Left forelimb (tissue), 1 donor: ENCODE measurements around the gene TMEM30A.
A peak's percentile ranks its signal among the peaks of the same experiment; 100 is the strongest.

Source experiments
- DNase-seq: peaks from one replicate; pipeline ENCODE4 v3.0.0-alpha.2; 2018; ENCODE audit warnings: low spot score

Gene TMEM30A

DNA sequence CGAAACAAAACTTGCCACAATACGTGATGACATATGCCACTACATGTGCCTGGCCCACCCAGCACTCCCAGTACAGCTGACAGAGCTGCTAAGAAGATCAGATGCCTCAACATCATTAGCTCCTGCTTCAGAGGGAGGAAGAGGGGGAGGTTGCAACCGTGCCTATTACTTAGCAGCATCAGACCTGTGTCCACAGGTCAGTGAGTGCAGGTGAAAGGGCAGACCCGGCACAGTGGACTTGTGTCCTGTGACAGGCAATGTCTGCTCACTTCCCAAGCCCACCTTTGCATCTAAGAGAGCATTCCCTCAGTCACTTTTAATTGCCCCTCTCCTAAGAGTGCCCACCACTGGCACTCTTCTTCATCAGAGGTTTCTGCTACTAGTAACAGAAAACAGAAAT is 69.3 kb downstream of the TMEM30A start:
- no peak for DNase-seq

DNA sequence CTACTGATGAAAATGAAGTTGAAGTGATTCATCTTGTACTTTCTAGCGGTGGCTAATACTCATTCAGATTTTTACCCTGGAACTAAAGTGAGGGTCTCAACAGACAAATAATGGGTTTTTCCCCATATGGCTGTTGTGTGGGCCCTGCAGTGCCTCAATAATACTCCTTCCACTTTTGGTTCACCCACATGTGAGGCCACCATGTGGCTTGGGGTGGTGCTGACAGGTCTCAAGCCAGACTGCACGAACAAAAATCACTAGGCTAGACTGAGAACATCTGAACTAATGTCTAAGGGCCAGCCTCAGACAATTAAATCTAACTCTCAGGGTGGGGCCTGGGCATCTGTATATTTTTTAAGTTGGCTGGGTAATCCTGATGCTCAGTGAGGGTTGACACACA is 70.9 kb downstream of the TMEM30A start:
- no peak for DNase-seq

DNA sequence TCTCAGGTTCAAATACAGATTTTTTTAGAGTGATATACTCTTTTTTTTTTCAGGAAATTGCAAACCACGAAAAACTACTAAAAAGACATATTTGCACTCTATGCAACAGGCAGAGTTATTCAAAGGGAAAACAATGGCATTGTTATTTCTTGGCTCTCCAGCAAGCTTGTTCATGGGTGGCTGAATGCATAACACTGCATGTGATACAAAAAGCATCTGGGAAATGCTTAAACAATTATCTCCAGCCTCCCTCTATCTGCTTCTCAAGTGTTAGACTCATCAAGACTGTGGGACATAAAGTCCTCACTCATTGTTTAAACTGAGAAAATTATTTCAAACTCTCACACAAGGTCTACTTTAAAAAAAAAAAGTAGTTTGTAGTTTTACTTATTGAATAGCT is 71.5 kb downstream of the TMEM30A start:
- DNase-seq: no peak

DNA sequence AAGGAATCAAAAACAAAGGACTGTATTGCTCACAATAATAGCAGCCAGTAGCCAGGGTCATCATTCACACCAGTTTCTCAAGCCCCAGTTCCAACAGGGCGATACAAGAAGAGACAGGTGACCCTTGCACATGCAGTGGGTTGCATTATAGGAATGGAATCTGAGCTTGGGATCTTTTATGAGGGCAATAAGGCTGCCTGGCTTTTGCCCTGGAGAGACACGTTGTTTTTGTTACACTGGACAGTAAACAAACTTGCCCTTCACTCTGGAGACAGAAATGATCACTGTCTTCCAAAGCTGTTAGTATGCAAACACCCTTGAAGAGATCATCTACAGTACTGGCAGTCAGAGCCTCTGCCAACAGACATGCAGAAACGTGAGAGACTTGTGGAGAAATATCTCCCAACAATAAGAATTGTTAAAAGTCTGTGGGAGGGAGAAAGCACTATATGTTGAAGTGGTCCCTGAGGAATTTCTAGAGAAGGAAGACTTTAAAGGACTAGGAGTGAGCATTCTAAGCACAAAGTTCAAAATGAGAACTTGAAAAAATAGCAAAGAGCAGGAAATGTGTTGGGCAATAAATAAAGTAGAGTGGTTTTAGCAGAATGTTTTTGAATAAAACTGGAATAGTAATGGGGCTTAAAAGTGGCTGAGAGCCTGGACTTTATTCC is 72.5 kb downstream of the TMEM30A start:
- no peak for DNase-seq

DNA sequence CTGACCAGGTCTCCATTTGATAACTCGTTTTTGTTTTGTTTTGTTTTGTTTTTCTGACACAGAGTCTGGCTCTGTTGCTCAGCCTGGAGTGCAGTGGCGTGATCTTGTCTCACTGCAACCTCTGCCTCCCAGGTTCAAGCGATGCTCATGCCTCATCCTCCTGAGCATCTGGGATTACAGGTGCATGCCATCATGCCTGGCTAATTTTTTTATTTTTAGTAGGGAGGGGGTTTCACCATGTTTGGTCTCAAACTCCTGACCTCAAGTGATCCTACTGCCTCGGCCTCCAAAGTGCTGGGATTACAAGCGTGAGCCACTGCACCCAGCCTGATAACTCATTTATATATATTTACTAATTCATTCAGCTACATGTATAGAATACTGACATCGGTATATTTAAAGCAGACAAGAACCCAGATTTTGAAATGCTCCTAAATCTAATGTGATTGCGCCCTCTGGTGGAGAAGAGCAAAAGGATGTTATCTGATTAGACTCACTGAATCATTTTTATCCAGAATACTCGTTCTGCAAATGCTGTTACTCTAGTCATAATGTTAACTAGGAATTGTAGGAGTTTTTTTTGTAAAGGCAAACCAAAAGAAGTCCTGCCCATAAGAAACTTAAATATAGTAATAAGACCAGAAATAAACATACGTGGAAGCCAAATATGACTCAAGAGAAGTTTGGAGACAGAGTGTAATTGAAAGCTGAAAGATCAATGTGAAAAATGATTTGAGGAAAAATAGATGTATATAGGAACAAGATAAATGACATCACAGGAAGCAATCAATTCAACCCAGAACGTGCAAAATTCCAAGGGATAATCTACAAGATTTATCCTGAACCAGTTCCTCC is 73.5 kb downstream of the TMEM30A start:
- no peak for DNase-seq

DNA sequence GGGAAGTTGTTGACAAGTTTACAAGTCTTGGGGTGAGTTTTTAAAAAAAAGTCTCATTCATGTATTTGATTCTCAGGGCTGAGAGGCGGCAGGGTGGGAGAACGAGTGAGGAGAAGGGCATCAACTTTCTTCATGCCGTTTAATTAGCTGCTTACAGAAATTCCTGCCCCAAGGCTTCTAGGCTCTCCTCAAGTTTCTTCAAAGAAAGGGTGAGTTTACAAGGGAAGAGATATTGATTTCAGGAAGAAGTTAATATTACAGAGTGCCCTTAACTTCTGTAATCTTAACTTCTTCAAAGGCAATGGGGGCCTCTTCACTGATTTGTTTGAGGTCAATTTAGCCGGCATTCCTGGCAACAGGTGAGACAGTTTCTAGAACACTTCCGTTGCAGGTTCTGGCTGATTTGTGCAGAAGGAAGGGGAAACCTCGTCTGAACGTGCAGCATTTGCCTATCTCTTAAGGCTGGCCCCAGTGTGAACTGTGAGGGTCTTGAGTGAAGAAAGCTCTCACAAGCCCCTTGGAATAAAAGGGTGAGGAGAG is 75.3 kb downstream of the TMEM30A start:
- no peak for DNase-seq

DNA sequence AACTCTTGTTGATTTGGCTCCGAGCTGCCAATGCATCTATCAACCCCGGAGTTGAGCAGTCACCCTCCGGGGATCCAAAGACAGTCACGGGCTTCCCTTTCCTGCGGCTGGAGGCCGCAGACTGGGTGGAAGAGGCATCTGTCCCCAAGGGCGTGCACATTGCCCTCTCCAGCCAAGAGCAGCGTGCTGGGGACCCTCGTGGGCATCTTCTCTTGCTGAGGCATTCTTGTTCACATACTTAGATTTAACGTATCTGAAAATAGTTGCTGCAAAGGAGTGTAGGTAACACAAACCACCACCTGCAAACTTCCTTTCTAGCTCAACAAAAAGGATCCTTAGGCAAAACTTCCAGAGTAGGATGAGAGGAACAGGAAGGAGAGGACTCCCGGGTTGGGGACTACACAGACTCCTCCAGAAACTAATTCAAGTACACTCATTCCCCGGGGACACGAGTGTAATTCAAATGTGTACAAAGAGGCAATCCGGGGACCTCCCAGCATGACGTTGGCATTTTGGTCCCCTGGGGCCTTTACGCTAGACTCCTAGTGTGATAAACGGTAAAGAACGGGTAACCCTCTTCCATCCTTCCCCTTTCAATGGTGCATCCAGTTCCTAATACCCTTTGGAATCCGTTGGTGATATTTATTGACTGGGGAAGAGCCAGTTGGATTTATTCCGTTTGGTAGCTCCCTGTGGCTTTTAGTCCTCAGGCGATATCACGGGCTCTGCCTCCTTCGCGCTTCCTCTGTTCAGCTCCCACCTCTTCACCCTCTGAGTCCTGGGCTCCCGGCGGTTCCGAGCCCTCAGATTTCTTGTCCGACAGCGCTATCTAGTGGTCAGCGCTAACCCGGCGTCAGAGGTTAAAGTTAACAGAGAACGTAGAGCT is 76.1 kb downstream of the TMEM30A start:
- peak; percentile 90 for DNase-seq

DNA sequence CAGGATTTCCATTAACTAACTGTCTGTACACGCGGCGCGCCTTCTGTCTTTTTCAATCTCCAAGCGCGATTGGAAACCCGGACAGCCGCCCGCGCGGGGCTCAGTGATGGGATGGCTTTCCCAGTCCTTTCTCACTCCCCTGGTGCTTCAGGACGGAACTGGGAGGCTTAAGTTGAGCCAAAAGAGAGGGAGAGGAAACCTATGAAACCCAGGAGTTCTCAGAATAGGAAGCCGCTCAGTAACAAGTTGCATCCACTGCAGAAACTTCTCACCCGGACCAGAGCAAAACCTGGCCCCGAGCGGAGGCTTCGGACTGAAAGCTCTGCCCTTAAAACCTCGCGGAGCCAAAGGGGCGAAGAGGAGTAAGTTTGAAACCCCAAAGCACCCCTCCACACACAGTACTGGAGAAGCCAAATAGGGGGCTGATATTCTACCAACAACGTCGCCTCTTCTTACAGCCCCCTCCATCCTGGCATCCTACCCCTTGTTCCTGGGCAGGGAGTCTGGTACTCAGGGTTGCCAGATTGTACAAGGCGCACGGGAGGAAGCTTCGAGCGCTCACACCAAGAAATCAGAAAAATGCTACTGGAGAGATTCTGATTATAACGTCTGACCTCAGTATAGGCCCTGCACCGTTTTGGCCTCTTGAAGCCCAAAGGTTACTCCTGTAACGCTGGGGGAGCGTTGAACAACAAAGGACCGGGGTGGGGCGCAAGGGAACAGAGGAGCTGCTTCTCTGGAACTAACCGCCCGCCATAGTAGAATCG is 77.8 kb downstream of the TMEM30A start:
- DNase-seq: peak; percentile 83

DNA sequence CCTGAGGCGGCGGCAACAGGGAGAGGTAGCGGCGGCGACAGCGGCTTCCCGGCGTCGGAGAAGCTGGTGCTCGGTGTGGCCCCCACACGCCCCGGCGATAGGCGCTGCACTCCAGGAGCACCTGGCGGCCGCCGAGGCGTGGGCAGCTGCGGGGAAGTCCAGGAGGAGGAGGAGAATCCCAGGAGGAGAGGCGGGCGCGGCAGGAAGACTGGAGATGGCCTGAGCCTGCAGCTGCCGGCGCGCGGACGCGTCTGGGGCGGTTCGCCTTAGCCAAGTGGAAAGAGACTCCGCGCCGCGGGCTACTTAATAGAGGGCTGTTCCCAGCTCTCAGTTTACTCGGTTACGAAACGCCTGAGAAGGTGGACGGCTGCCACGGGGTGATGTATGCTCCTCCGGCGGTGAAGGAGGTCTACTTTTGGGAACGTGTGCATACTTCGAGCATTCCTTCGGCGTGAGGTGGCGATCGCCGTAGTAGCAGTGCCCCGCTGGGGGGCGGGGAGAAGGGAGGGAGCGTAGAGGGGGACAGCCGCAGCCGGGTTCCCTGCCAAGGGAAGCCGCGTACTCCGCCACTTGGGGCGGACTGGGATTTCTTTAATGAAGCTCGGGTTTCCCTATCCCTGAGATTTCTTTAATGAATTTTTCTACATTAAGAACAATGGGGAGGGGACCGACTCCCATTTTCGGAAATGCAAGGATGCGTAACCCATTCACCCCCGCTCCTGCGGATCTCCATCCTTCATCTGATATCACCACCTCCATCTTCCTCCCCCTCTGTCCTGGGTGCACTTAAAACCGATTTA is 78.6 kb downstream of the TMEM30A start, which contains the start of gene COL12A1:
COL12A1 (minus strand) TSS at position 278 of the 800 bp plus-strand sequence. CDS start 3,261 bp downstream, outside the sequence.
- DNase-seq: peak; percentile 95

DNA sequence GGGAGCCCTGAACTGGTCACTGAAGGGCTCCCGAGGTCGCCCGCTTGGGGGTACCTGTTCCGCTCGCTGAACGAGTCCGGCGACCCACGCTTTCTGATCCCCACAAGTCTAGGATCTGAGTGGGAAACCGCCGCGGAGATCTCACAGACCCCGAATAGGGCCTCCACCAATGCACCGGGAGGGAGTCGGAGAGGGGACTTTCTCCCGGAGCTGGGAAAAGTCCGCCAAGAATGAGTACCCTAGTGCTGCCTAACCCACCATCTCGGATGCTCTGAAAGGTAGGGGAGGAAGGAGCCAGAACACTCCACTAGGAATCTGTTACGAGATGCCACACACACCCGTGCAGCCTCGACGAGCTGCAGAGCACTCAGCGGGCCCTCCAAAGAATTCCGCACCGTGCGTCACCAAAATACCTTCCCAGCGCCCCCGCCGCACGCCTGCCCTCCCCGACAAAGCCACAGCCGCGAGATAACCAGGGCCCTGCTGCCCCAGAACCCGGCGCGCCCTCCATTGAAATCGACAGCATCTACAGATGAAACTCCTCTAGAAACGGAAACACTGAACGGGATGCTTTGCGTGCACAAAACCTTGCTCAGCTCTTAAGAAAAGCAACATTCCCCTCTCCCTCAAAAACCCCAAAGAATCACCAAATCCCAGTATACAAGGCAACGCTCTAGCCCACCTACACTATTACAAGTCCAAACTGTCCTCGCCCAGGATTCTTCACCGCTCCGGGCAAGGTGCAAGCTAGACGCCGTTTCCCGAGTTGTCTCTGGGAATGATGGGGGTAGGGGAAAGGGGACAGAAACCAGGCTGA is 79.4 kb downstream of the TMEM30A start:
- DNase-seq: peak; percentile 77

DNA sequence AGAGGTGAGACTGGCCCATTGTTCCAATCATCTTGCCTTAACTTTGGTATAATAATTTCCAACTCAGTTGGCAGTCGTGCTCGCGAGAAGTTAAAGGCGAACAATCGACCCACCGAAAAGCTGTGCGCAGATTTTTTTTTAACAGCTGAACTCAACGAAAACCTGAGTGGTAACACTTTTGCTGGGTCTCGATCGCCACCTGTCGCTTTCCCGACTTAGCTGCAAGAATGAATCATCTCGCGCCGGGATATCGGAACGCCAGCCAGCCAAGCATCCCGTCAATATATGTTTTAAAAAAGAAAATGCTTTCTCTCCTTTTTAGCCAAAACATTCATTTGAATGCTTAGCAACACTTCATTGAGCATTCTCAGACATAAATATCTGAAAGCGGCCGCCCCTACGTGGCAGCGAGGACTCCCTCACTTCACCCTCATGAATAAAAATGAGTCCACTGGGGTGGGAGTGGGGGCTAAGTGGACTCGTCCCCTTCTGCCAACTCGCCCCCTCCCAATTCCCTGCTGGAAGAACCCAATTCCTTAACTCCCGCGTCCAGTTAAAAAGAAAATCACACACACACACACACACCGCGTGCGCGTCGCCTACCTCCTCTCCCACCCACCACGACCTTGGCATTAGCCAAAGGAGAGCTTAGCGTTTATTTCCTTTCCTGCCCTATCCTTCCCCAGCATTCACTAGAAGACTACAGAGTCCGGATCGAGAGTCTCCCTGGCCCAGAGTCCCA is 80.2 kb downstream of the TMEM30A start:
- DNase-seq: peak; percentile 87

DNA sequence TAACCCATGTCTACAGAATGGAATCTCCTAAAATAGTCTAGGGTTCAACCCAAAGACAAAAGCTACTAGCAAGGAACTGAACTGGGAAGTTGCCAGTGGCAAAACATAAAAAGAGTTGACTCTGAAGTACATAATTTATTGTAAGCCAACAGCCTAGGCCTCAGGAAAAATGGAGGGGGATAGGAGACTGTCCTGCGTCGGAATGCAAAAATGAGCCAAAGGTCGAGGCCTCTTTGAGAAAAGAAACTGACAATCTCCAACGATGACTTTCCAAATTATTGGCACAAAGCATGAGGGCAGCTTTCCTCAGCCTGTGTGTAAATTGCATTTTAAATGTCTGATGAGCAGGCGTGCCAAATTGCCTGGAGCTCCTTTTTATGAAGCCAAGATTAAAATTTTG is 80.9 kb downstream of the TMEM30A start:
- peak; percentile 69 for DNase-seq
